Liver (tissue), 3 donors: ENCODE results near the gene MEF2B.

Source experiments
- ATF3 ChIP-seq: IDR thresholded peaks from 2 replicates; pipeline ENCODE4 v1.6.1; 2016; ENCODE audit warnings: antibody characterized with exemption
- CTCF ChIP-seq: fragments of 150-350 bp; IDR thresholded peaks from 2 replicates; pipeline ENCODE4 v1.5.1; 2017; ENCODE audit warnings: improper control_type of control experiment, low read depth, low read length; ENCODE audit not compliant: missing input control
- GABPA ChIP-seq, 2 donors: IDR thresholded peaks in 1 of 2; conservative IDR thresholded peaks in 1 of 2; 2 replicates each; pipeline ENCODE4 v1.6.1; 2016; ENCODE audit warnings: antibody characterized with exemption in 2 of 2, mild to moderate bottlenecking in 1 of 2, moderate library complexity in 1 of 2
- HNF4G ChIP-seq: IDR thresholded peaks from 2 replicates; pipeline ENCODE4 v1.6.1; 2016; ENCODE audit warnings: antibody characterized with exemption
- JUND ChIP-seq, 2 donors: IDR thresholded peaks; 2 replicates each; pipeline ENCODE4 v1.6.1; 2016; ENCODE audit warnings: antibody characterized with exemption in 2 of 2
- MAX ChIP-seq: IDR thresholded peaks from 2 replicates; pipeline ENCODE4 v1.6.1; 2016; ENCODE audit warnings: antibody characterized with exemption
- NR2F2 ChIP-seq: IDR thresholded peaks from 2 replicates; pipeline ENCODE4 v1.6.1; 2016; ENCODE audit warnings: antibody characterized with exemption
- REST ChIP-seq: IDR thresholded peaks from 2 replicates; pipeline ENCODE4 v1.6.1; 2016; ENCODE audit warnings: antibody characterized with exemption, mild to moderate bottlenecking
- SP1 ChIP-seq: IDR thresholded peaks from 2 replicates; pipeline ENCODE4 v1.6.1; 2018; ENCODE audit warnings: antibody characterized with exemption, mild to moderate bottlenecking
- TAF1 ChIP-seq: conservative IDR thresholded peaks from 2 replicates; pipeline ENCODE4 v1.6.1; 2016; ENCODE audit warnings: antibody characterized with exemption, mild to moderate bottlenecking
- YY1 ChIP-seq: IDR thresholded peaks from 2 replicates; pipeline ENCODE4 v1.6.1; 2016; ENCODE audit warnings: antibody characterized with exemption, mild to moderate bottlenecking
- ZBTB33 ChIP-seq: IDR thresholded peaks from 2 replicates; pipeline ENCODE4 v1.6.1; 2016; ENCODE audit warnings: antibody characterized with exemption
- donor health status: healthy.
- donor health status: healthy.

- TF ChIP-seq GABPA (IDR thresholded peaks at IDR 0.05 in 1 of 2, conservative IDR thresholded peaks at IDR 0.05 in 1 of 2) (no peak), CTCF (no peak), MAX (no peak), ZBTB33 (no peak), TAF1 (no peak), SP1 (no peak), ATF3 (no peak), REST (no peak), YY1 (no peak), NR2F2 (no peak), HNF4G (no peak), JUND (IDR thresholded peaks at IDR 0.05) (no peak)
Observed at GRCh38 chr19:19206938-19207337, 36.9 kb upstream of the MEF2B start.
